Measurements from ENCODE around the gene KCNQ1OT1.
"Not testable (repeated sequence)": the region's sequence is repeated elsewhere in the genome, so short reads cannot be mapped to it uniquely, and the experiment has no call there.

KCNQ1OT1 gene

DNA sequence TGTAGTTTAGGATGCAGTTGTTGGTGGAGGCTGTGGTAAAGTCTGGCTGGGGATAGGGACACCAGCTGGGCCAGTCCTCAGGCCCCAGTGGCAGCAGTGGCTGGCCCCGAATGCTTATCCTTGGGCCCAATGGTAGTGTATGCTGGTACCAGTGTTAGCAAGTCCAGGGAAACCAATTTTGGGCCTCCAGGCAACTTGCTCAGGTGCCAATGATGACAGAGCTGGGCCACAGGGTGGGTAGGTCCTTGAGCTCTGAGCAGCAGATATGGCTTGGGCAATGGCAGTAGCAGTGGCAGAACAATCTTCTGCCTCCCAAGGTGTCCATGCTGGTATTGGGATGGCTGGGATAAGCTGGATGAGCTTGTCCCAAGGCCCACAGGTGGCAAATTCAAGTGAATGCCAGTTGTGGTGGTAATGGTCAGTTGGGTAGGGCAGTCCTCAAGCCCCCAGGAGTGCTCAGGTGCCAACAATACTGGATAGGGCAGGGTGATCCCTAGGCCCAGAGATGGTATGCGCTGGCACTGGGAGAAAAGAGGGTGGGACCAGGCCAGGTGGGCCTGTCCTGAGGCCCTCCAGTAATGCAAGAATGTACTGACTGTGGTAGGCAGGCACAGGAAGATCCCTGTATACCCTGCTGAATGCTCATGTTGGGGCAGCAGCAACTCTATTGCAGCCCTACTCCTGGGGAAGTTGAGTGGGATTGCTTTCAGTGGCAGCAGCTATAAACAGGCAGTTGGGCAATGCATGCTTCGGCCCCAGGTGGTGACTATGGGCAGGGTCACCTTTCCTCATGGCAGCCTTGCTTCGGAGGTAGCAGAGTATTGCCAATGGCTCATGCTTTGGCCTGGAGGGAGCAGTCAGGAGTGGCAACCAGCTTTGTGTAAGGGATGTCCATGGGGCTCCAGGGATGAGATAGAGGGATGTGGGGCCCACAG, 54.7 kb downstream of the KCNQ1OT1 start:
- no peak overlapping the region for H3K27ac ChIP-seq (ENCODE audit: low read depth, low read length)
- no peak overlapping the region for H3K9ac ChIP-seq (ENCODE audit: low read length in 5 of 5)
- no peaks in the 10 kb centered on the region for H3K27me3 ChIP-seq (ENCODE audit: control insufficient read depth in 5 of 5, insufficient read depth in 4 of 5, low read length in 5 of 5)
- no peaks in the 10 kb centered on the region for H3K4me1 ChIP-seq (ENCODE audit: control insufficient read depth in 5 of 5, insufficient read depth in 5 of 5, low read length in 5 of 5)
- peak overlapping the region; percentile 1 to 54 (median 45) for H3K4me3 ChIP-seq (ENCODE audit: low read depth in 1 of 5, low read length in 5 of 5)
- H3K36me3 ChIP-seq (ENCODE audit: control insufficient read depth in 5 of 5, insufficient read depth in 5 of 5, low read length in 5 of 5) = no peaks in the 10 kb centered on the region
- H3K9me3 ChIP-seq (ENCODE audit: control insufficient read depth in 5 of 5, low read length in 5 of 5) = peaks cover 62 to 83% (median 75%) of the 10 kb centered on the region in 5 donors

DNA sequence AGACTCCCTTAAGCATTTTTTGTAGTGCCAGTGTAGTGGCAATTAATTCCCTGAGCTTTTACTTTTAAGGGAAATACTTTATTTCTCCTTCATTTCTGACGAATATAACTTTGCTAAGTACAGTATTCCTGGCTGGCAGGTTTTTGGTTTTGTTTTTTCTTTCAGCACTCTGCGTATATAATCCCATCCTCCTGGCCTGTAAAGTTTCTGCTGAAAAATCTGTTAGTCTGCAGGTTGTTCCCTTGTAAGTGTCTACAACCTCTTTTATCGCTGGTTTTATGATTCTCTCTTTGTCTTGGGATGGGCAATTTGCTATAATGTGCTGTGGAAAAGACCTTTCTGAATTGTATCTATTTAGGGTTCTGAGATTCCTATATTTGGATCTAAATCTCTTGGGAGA, 56.0 kb downstream of the KCNQ1OT1 start:
- Histone ChIP-seq H3K27ac (ENCODE audit: low read depth, low read length) (no peak overlapping the region), H3K27me3 (ENCODE audit: control insufficient read depth in 5 of 5, insufficient read depth in 4 of 5, low read length in 5 of 5) (no peaks in the 10 kb centered on the region), H3K36me3 (ENCODE audit: control insufficient read depth in 5 of 5, insufficient read depth in 5 of 5, low read length in 5 of 5) (no peaks in the 10 kb centered on the region), H3K4me1 (ENCODE audit: control insufficient read depth in 5 of 5, insufficient read depth in 5 of 5, low read length in 5 of 5) (no peaks in the 10 kb centered on the region), H3K9me3 (ENCODE audit: control insufficient read depth in 5 of 5, low read length in 5 of 5) (peaks cover 55 to 84% (median 68%) of the 10 kb centered on the region in 5 donors), H3K4me3 (ENCODE audit: low read depth in 1 of 5, low read length in 5 of 5) (peak overlapping the region in 2 of 5 donors; percentile 36 to 44), H3K9ac (ENCODE audit: low read length in 5 of 5) (no peak overlapping the region)

- H3K4me3 ChIP-seq (ENCODE audit: low read depth in 1 of 5, low read length in 5 of 5) = no peak overlapping the region
- H3K4me1 ChIP-seq (ENCODE audit: control insufficient read depth in 5 of 5, insufficient read depth in 5 of 5, low read length in 5 of 5) = no peaks in the 10 kb centered on the region
- no peaks in the 10 kb centered on the region for H3K36me3 ChIP-seq (ENCODE audit: control insufficient read depth in 5 of 5, insufficient read depth in 5 of 5, low read length in 5 of 5)
- no peak overlapping the region for H3K9ac ChIP-seq (ENCODE audit: low read length in 5 of 5)
- H3K27me3 ChIP-seq (ENCODE audit: control insufficient read depth in 5 of 5, insufficient read depth in 4 of 5, low read length in 5 of 5) = no peaks in the 10 kb centered on the region
- peaks cover 43 to 72% (median 62%) of the 10 kb centered on the region in 5 donors for H3K9me3 ChIP-seq (ENCODE audit: control insufficient read depth in 5 of 5, low read length in 5 of 5)
- no peak overlapping the region for H3K27ac ChIP-seq (ENCODE audit: low read depth, low read length)
These were observed 58.2 kb downstream of the KCNQ1OT1 start for GRCh38 chr11:2641623-2642022.

DNA sequence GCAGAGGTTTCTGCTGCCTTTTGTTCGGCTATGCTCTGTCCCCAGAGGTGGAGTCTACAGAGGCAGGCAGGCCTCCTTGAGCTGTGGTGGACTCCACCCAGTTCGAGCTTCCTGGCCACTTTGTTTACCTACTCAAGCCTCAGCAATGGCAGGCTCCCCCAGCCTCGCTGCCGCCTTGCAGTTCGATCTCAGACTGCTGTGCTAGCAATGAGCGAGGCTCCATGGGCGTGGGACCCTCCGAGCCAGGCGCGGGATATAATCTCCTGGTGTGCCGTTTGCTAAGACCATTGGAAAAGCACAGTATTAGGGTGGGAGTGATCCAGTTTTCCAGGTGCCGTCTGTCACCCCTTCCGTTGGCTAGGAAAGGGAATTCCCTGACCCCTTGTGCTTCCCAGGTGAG, 60.0 kb downstream of the KCNQ1OT1 start:
- H3K4me3 ChIP-seq (ENCODE audit: low read depth in 1 of 5, low read length in 5 of 5) = peak overlapping the region in 1 of 5 donors; percentile 46
- not testable (repeated sequence) for H3K27ac ChIP-seq (ENCODE audit: low read depth, low read length); H3K4me1 ChIP-seq (ENCODE audit: control insufficient read depth in 5 of 5, insufficient read depth in 5 of 5, low read length in 5 of 5); H3K9ac ChIP-seq (ENCODE audit: low read length in 5 of 5); H3K36me3 ChIP-seq (ENCODE audit: control insufficient read depth in 5 of 5, insufficient read depth in 5 of 5, low read length in 5 of 5); H3K27me3 ChIP-seq (ENCODE audit: control insufficient read depth in 5 of 5, insufficient read depth in 4 of 5, low read length in 5 of 5)
- H3K9me3 ChIP-seq (ENCODE audit: control insufficient read depth in 5 of 5, low read length in 5 of 5) = peaks cover 30 to 53% (median 43%) of the 10 kb centered on the region in 5 donors

- H3K4me3 ChIP-seq (ENCODE audit: low read depth in 1 of 5, low read length in 5 of 5) = peak overlapping the region in 1 of 5 donors; percentile 31
- no peak overlapping the region for H3K27ac ChIP-seq (ENCODE audit: low read depth, low read length)
- peaks cover 13 to 70% (median 52%) of the 10 kb centered on the region in 5 donors for H3K9me3 ChIP-seq (ENCODE audit: control insufficient read depth in 5 of 5, low read length in 5 of 5)
- H3K27me3 ChIP-seq (ENCODE audit: control insufficient read depth in 5 of 5, insufficient read depth in 4 of 5, low read length in 5 of 5) = no peaks in the 10 kb centered on the region
- no peak overlapping the region for H3K9ac ChIP-seq (ENCODE audit: low read length in 5 of 5)
- H3K36me3 ChIP-seq (ENCODE audit: control insufficient read depth in 5 of 5, insufficient read depth in 5 of 5, low read length in 5 of 5) = no peaks in the 10 kb centered on the region
- H3K4me1 ChIP-seq (ENCODE audit: control insufficient read depth in 5 of 5, insufficient read depth in 5 of 5, low read length in 5 of 5) = no peaks in the 10 kb centered on the region
These were observed 68.6 kb downstream of the KCNQ1OT1 start for GRCh38 chr11:2631161-2631560.

DNA sequence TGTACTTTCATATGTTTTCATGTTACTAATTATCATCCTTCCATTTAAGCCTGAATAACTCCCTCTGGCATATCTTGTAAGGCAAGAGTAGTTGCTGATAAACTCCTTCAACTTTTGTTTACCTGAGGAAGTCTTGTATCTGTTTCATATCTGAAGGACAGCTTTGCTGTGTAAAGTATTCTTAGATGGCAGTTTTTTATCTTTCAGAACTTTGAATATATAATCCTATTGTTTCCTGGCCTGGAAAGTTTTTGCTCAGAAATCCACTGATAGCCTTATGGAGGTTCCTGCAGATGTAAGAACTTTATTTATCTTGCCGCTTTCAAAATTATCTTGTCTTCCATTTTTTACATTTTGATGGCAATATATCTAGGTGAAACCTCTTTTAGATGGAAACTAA, 69.1 kb downstream of the KCNQ1OT1 start:
- H3K9me3 ChIP-seq (ENCODE audit: control insufficient read depth in 5 of 5, low read length in 5 of 5) = peaks cover 13 to 73% (median 52%) of the 10 kb centered on the region in 5 donors
- H3K27me3 ChIP-seq (ENCODE audit: control insufficient read depth in 5 of 5, insufficient read depth in 4 of 5, low read length in 5 of 5) = no peaks in the 10 kb centered on the region
- H3K36me3 ChIP-seq (ENCODE audit: control insufficient read depth in 5 of 5, insufficient read depth in 5 of 5, low read length in 5 of 5) = no peaks in the 10 kb centered on the region
- no peak overlapping the region for H3K9ac ChIP-seq (ENCODE audit: low read length in 5 of 5)
- no peak overlapping the region for H3K4me3 ChIP-seq (ENCODE audit: low read depth in 1 of 5, low read length in 5 of 5)
- no peaks in the 10 kb centered on the region for H3K4me1 ChIP-seq (ENCODE audit: control insufficient read depth in 5 of 5, insufficient read depth in 5 of 5, low read length in 5 of 5)
- H3K27ac ChIP-seq (ENCODE audit: low read depth, low read length) = no peak overlapping the region

DNA sequence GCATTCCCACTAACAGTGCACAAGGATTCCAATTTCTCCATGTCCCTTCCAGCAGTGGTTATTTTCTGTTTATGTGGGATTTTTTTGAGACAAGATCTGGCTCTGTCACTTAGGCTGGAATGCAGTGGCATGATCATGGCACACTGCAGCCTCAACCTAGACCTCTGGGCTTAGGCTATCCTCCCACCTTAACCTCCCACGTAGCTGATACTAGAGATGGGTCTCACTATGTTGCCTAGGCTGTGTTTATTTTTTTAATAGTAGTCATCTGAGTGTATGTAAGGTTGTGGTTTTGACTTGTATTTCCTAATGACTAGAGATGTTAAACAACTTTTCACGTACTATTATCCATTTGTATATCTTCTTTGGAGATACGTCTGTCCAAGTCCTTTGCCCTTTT, 74.6 kb downstream of the KCNQ1OT1 start:
- Histone ChIP-seq H3K27ac (ENCODE audit: low read depth, low read length) (no peak overlapping the region), H3K9me3 (ENCODE audit: control insufficient read depth in 5 of 5, low read length in 5 of 5) (peaks cover 7 to 39% (median 23%) of the 10 kb centered on the region in 5 donors), H3K27me3 (ENCODE audit: control insufficient read depth in 5 of 5, insufficient read depth in 4 of 5, low read length in 5 of 5) (no peaks in the 10 kb centered on the region), H3K4me1 (ENCODE audit: control insufficient read depth in 5 of 5, insufficient read depth in 5 of 5, low read length in 5 of 5) (no peaks in the 10 kb centered on the region), H3K9ac (ENCODE audit: low read length in 5 of 5) (no peak overlapping the region), H3K36me3 (ENCODE audit: control insufficient read depth in 5 of 5, insufficient read depth in 5 of 5, low read length in 5 of 5) (no peaks in the 10 kb centered on the region), H3K4me3 (ENCODE audit: low read depth in 1 of 5, low read length in 5 of 5) (no peak overlapping the region)

GRCh38 chr11:2621894-2622293, 77.9 kb downstream of the KCNQ1OT1 start:
- Histone ChIP-seq H3K4me1 (ENCODE audit: control insufficient read depth in 5 of 5, insufficient read depth in 5 of 5, low read length in 5 of 5) (no peaks in the 10 kb centered on the region), H3K36me3 (ENCODE audit: control insufficient read depth in 5 of 5, insufficient read depth in 5 of 5, low read length in 5 of 5) (no peaks in the 10 kb centered on the region), H3K9me3 (ENCODE audit: control insufficient read depth in 5 of 5, low read length in 5 of 5) (peaks cover 2 to 13% (median 4%) of the 10 kb centered on the region in 5 donors), H3K4me3 (ENCODE audit: low read depth in 1 of 5, low read length in 5 of 5) (no peak overlapping the region), H3K9ac (ENCODE audit: low read length in 5 of 5) (no peak overlapping the region), H3K27ac (ENCODE audit: low read depth, low read length) (no peak overlapping the region), H3K27me3 (ENCODE audit: control insufficient read depth in 5 of 5, insufficient read depth in 4 of 5, low read length in 5 of 5) (no peaks in the 10 kb centered on the region)

GRCh38 chr11:2612884-2613571, 86.8 kb downstream of the KCNQ1OT1 start:
- peaks cover 2 to 29% (median 16%) of the 10 kb centered on the region in 5 donors for H3K9me3 ChIP-seq (ENCODE audit: control insufficient read depth in 5 of 5, low read length in 5 of 5)
- H3K4me3 ChIP-seq (ENCODE audit: low read depth in 1 of 5, low read length in 5 of 5) = no peak overlapping the region
- no peaks in the 10 kb centered on the region for H3K4me1 ChIP-seq (ENCODE audit: control insufficient read depth in 5 of 5, insufficient read depth in 5 of 5, low read length in 5 of 5)
- H3K9ac ChIP-seq (ENCODE audit: low read length in 5 of 5) = no peak overlapping the region
- H3K36me3 ChIP-seq (ENCODE audit: control insufficient read depth in 5 of 5, insufficient read depth in 5 of 5, low read length in 5 of 5) = no peaks in the 10 kb centered on the region
- no peak overlapping the region for H3K27ac ChIP-seq (ENCODE audit: low read depth, low read length)
- H3K27me3 ChIP-seq (ENCODE audit: control insufficient read depth in 5 of 5, insufficient read depth in 4 of 5, low read length in 5 of 5) = no peaks in the 10 kb centered on the region

DNA sequence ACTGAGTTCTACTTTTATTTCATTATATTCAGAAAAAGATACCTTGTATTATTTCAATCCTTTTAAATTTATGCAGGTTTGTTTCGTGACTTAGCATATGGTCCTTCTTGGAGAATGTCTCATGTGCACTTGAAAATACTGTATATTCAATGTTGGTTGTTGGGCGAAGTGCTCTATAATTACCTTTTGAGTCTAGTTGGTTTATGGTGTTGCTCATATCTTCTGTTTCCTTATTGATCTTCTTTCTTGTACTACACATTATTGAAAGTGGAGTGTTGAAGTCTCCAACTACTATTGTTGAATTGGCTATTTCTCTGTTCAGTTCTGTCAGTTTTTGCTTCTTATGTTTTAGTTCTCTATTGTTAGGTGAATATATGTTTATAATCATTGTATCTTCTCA, 90.4 kb downstream of the KCNQ1OT1 start:
- Histone ChIP-seq H3K27me3 (ENCODE audit: control insufficient read depth in 5 of 5, insufficient read depth in 4 of 5, low read length in 5 of 5) (no peaks in the 10 kb centered on the region), H3K9me3 (ENCODE audit: control insufficient read depth in 5 of 5, low read length in 5 of 5) (peaks cover 2 to 26% (median 21%) of the 10 kb centered on the region in 5 donors), H3K36me3 (ENCODE audit: control insufficient read depth in 5 of 5, insufficient read depth in 5 of 5, low read length in 5 of 5) (no peaks in the 10 kb centered on the region), H3K27ac (ENCODE audit: low read depth, low read length) (no peak overlapping the region), H3K4me1 (ENCODE audit: control insufficient read depth in 5 of 5, insufficient read depth in 5 of 5, low read length in 5 of 5) (no peaks in the 10 kb centered on the region), H3K9ac (ENCODE audit: low read length in 5 of 5) (no peak overlapping the region), H3K4me3 (ENCODE audit: low read depth in 1 of 5, low read length in 5 of 5) (no peak overlapping the region)

Data from subcutaneous abdominal adipose tissue (tissue), 5 donors.